ENCODE results near the gene IL13. TPM values are rescaled to one million over a fixed set of nuclear protein-coding genes. Genes with fewer than 3 reads are reported as not detected.
"Not testable (repeated sequence)": the region's sequence is repeated elsewhere in the genome, so short reads cannot be mapped to it uniquely, and the experiment has no call there.

The IL13 gene
- total RNA-seq, 2 donors from 2014 or later = not detected

DNA sequence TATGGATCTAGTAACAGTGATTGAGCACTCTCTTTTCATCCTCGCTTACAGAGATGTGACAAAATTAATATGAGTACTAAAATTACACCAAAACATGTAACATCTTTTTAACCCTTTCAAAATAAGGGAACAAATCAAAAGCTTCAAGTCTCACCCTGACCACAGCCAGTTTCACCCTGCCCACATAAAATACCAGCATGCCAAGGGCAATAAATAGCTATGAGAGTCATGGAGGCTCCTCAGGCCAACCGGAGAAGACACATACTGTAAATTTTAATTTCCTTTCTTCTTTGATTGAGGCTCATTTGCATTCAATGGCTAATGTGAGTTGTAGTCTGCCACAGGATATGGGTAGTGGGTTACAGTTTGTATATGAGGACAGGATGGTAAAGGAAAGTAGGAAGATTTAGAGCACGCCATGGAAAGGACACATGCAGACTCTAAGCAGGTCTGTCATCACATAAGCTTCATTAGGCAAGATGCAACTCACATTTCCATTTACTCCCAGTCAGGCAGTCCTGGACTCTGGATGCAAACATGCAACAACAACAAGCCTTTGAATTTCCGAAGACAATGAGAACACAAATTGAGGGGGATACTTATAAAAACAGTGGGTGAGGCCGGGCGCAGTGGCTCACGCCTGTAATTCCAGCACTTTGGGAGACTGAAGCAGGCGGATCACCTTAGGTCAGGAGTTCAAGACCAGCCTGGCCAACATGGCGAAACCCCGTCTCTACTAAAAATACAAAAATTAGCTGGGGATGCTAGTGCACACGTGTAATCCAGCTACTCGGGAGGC, 27.1 kb downstream of the IL13 start:
- ATAC-seq = no peak
- intact Hi-C loops (cut with DNase I) = no loop called here
- no peak for DNase-seq

DNA sequence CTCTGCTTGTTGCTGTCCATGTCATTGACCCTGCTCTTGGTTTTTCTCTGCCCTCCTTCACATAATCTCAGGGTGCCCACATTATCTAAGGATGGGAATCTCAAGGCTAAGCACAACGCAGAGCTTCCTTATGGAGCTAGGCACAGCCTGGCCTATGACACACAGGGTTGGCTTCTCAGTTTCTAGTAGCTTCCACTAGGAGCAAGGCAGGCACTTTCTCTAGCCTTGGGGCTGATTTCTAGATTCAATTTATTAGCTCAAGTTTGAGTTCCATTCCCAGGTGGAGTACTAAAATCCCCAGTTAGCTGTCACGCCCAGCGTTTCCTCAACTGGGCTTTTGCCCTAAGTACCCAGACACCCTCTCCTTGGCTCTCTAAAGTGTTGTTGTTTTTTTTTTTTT, 28.2 kb downstream of the IL13 start:
- no peak for ATAC-seq
- intact Hi-C loops (cut with DNase I) = no loop called here
- DNase-seq = no peak

DNA sequence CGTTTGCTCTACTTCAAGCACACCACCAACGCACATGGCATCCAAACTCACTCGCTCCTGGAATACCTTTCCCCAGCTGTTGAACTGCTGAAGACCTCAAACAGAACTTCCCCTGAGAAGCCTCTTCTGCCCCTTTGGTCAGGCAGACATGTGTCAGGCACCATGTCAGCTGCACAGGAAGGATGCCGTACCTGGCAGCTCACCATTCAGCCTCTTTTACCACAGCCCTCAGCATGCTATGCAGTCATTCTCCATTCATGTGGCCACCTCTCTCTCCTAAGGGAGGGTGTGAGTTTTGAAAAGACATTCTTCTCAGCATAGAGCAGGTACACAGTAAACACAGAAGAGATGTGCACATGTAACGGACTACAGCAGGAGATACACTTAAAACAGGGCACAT, 30.0 kb downstream of the IL13 start:
- ATAC-seq (no peak), DNase-seq (no peak)
- intact Hi-C loops (cut with DNase I) = no loop called here

DNA sequence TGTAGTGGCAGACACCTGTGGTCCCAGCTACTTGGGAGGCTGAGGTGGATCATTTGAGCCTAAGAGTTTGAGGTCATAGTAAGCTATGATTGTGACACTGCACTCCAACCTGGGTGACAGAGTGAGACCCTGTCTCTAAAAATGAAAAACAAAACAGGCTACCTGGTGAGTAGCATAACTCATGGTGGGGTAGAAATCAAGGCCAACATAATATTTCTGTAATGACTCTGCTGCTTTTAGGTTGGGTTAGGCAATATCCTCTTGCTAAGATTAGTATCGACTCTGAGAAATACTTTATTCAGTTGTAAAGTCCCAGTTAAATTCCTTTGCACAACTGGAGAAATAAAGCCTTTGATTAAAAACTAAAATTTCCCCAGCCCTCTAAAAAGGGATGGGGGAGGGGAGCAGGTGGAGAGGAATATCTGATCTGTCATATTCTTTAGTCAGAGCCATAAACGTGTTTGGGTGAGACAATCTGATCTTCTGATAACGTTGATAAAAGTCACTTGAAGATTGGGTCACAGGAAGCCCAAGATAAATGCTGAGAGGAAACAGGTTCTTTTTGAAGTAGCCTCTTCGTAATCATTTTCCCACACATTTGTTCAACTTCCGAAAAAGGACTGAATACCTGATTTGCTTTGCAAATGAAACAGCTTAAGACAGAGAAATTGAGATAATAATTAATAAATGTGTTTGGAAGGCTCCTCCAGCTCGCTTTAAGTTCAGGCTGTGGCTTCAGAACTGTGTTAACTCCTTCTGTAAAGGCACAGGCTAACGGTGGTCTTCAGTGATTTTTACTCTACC, 30.8 kb downstream of the IL13 start:
- intact Hi-C loops (cut with DNase I) = no loop called here
- ATAC-seq (no peak), DNase-seq (no peak)

DNA sequence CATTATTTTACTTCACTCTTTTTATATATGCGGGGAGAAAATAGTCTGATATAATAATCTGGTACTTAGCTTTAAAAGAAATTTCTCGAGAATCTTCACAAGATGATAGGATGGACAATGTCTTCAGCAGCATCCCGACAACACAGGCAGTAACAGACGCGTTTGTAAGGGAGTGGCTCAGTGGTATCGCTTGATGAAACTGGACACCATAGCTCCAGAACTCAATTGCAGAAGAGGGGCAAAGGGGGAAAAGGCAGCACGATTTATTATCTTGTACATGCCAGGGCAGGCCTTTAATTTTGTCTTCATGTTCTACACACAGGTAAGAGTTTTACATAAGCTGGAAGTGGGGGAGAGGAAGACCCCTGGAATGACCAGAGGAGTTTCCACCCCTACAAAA, 31.5 kb downstream of the IL13 start:
- DNase-seq = no peak
- no peak for ATAC-seq
- intact Hi-C loops (cut with DNase I) = no loop called here

DNA sequence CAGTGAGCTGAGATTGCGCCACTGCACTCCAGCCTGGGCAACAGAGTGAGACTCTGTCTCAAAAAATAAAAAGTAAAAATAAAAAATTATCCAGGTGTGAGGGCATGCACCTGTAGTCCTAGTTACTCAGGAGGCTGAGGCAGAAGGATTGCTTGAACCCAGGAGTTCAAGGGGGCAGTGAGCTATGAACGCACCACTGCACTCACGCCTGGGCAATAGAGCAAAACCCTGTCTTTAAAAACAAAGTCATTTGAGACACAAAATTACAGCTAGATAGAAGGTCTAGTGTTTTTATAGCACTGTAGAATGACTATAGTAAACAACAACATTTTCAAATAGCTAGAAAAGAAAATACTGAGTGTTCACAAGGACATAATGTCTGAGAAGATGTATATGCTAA, 32.2 kb downstream of the IL13 start:
- intact Hi-C loops (cut with DNase I) = no loop called here
- DNase-seq = no peak
- no peak for ATAC-seq

DNA sequence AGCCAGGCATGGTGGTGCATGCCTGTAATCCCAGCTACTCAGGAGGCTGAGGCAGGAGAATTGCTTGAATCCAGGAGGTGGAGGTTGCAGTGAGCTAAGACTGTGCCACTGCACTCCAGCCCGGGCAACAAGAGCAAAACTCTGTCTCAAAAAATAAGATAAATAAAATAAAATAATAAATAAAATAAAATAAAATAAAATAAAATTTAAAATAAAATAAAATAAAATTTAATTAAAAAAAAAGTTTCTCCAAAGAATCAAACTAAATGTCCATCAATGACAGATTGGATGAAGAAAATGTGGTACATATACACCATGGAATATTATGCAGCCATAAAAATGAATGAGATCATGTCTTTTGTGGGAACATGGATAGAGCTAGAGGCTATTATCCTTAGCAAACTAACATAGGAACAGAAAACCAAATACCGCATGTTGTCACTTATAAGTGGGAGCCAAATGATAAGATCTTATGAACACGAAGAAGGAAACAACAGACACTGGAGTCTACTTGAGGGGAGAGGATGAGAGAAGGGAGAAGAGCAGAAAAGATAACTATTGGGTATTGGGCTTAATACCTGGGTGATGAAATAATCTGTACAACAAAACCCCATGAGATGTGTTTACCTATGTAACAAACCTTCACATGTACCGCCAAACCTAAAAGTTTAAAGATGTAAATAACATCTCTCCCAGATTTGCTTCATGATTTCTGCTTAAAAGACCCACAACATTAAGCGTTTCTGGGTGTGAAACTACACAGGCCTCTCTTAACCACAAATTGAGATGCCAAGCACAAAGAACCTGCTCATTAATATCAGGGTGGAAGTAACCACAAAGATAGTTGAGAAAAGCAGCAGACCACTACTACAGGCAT, 34.0 kb downstream of the IL13 start:
- ATAC-seq; DNase-seq; intact Hi-C loops (cut with DNase I): not testable (repeated sequence)

DNA sequence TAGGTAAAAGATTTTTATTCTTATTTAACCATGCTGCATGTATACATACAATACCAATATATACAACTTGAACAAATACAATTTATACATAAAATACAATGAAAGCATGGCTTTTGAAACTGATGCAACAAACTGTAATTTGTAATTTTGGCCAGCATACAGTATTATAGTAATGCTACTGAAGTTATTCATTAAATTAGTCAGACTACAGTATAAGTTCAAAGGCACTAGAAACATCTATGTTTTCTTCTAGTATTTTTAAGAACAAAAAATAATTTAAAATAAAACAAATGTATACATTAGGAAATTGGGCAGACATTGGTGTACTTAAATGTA, 34.6 kb downstream of the IL13 start:
- intact Hi-C loops (cut with DNase I) = no loop called here
- ATAC-seq (no peak), DNase-seq (no peak)

DNA sequence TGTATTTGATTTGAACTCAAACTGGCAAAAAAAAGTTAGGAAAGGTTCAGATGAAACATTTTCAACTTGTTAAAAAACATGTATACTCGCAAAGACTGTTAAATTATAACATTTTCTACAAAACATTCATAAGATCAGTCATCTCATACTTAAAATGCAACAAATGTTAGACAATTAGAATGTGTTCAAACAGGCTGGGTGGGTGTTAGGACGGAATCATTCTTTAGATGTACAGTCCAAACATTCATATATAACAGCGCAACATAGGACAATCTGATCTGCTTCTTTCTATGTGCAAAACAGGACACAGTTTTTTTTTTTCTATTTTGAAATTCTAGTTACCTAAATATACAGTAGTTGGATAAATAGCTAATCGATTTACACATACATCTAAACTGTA, 38.0 kb downstream of the IL13 start:
- intact Hi-C loops (cut with DNase I) = no loop called here
- DNase-seq (no peak), ATAC-seq (no peak)

DNA sequence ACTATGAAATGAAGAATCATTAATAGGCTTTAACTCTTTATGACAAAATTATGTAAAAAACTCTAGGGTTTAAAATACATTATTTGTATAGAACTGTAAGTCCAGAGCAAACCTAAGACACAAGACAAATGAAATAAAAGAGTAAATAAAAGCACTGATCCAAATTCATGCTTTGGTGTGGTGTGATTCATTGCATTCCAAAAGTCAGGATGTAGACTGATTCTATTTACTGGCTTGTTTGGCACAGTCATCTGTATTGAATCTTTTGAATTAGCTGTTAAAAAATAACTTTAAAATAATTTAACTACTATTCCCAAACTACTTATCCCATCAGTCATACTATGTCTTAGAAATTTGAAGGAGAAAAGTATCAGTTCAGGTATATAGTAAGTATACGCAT, 46.9 kb downstream of the IL13 start:
- ATAC-seq (no peak), DNase-seq (no peak)
- intact Hi-C loops (cut with DNase I) = no loop called here

DNA sequence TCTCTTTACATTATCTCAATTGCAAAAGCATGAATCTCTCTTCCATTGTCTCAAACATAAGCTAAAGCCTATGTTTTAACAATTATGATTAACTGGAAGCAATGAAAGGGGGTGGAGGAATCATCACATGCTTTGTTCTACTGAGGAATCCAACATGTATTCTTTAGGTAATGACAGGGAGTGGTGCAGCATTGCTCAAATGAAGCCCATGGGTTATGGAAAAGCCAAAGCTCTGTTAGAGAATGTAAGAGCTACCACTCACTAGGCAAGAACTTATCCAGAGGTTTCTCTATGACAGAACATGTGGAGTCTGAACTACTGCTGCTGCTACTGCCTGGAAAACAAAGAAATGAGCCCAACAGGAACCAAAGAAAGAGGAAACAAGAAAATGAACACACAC, 50.7 kb downstream of the IL13 start:
- DNase-seq (no peak), ATAC-seq (no peak)
- intact Hi-C loops (cut with DNase I) = no loop called here

Other genes with a start within 250 kb of the IL13 start
- 10 to 100 TPM; 11.8 to 21.4 TPM for gene IRF1, start 167.4 kb upstream of the IL13 start, total RNA-seq
- gene IL5, start 114.7 kb upstream of the IL13 start, total RNA-seq = not detected
- gene RAD50, start 101.2 kb upstream of the IL13 start, total RNA-seq = 10 to 100 TPM; 26.7 to 30.2 TPM
- gene IL4, start 15.8 kb downstream of the IL13 start, total RNA-seq = not detected
- gene KIF3A, start 79.4 kb downstream of the IL13 start, total RNA-seq = 1 to 10 TPM; 6.4 to 8.0 TPM
- gene CCNI2, start 89.3 kb downstream of the IL13 start, total RNA-seq = not detected
- 10 to 100 TPM; 29.4 to 31.3 TPM for gene SEPTIN8, start 119.1 kb downstream of the IL13 start, total RNA-seq
- under 1 TPM in 1 of 2 donors, not detected in 1; 0.06 TPM for gene SOWAHA, start 155.1 kb downstream of the IL13 start, total RNA-seq
- gene SHROOM1, start 172.5 kb downstream of the IL13 start, total RNA-seq = 1 to 10 TPM; 6.1 to 7.2 TPM
- under 1 TPM in 1 of 2 donors, not detected in 1; 0.65 TPM for gene GDF9, start 208.3 kb downstream of the IL13 start, total RNA-seq
- gene UQCRQ, start 208.5 kb downstream of the IL13 start, total RNA-seq = 1,000 to 10,000 TPM; 1,029 to 1,106 TPM
- 1 to 10 TPM; 1.1 to 1.3 TPM for gene LEAP2, start 215.5 kb downstream of the IL13 start, total RNA-seq